Transverse colon (tissue), 4 donors: Measurements from ENCODE around the gene ZNF451.

Experiments
- CTCF ChIP-seq, 5 experiments: fragments of 200-600 bp in 3 of 5; fragments of 450-650 bp in 2 of 5; sonication (generic) in 3 of 5; IDR thresholded peaks; 1 replicate in 2 of 5; 2 replicates in 3 of 5; pipeline ENCODE4 v1.5.1; 2016 to 2017; ENCODE audit warnings: antibody characterized with exemption in 5 of 5, inconsistent platforms in 3 of 5, mild to moderate bottlenecking in 2 of 5, moderate library complexity in 1 of 5
- EP300 ChIP-seq: sonication (generic); formaldehyde crosslinking; IDR thresholded peaks from one replicate; pipeline ENCODE4 v1.6.1; 2017; ENCODE audit warnings: antibody characterized with exemption, low read depth
- POLR2A ChIP-seq: fragments of 450-650 bp; IDR thresholded peaks from one replicate; pipeline ENCODE4 v1.6.1; 2016; ENCODE audit warnings: antibody characterized with exemption, mild to moderate bottlenecking, moderate library complexity
- POLR2AphosphoS5 ChIP-seq, 3 donors: sonication (generic); formaldehyde crosslinking; IDR thresholded peaks; one replicate each; pipeline ENCODE4 v1.6.1; 2016; ENCODE audit warnings: antibody characterized with exemption in 3 of 3

- TF ChIP-seq CTCF (IDR thresholded peaks at IDR 0.05): no peak
- TF ChIP-seq EP300: no peak
- TF ChIP-seq POLR2AphosphoS5 (IDR thresholded peaks at IDR 0.05): no peak
- no peak for TF ChIP-seq POLR2A
Measured at GRCh38 chr6:57074383-57074782, 15.6 kb upstream of the ZNF451 start.
